Stimulated activated CD4-positive, alpha-beta T cell treated with anti-CD3 and anti-CD28 coated beads, Interleukin-1b, Interleukin-23, amount 100 ng/mL, for 48 hours (primary cell): ENCODE data around the gene TSPAN11.

Experiments
- DNase-seq: peaks from one replicate; pipeline ENCODE4 v3.0.0-alpha.2; 2020

TSPAN11 gene

GRCh38 chr12:30982413-30982812 lies 55.9 kb downstream of the TSPAN11 start:
- DNase-seq, result no peak

- DNase-seq, result peak; percentile 6
These were observed 59.4 kb downstream of the TSPAN11 start for GRCh38 chr12:30985814-30986452.

GRCh38 chr12:30988086-30988485 lies 61.5 kb downstream of the TSPAN11 start:
- DNase-seq, result no peak

GRCh38 chr12:30988646-30989286 lies 62.2 kb downstream of the TSPAN11 start:
- no peak for DNase-seq

GRCh38 chr12:30989754-30990153 lies 63.2 kb downstream of the TSPAN11 start:
- peak; percentile 16 for DNase-seq

- DNase-seq, result no peak
These were observed 63.8 kb downstream of the TSPAN11 start for GRCh38 chr12:30990316-30990715.

- no peak for DNase-seq
These were observed 64.2 kb downstream of the TSPAN11 start for GRCh38 chr12:30990776-30991175.

GRCh38 chr12:30991466-30991865 lies 64.9 kb downstream of the TSPAN11 start:
- no peak for DNase-seq

GRCh38 chr12:30992381-30992780 lies 65.8 kb downstream of the TSPAN11 start:
- no peak for DNase-seq

- DNase-seq, result no peak
These were observed 67.2 kb downstream of the TSPAN11 start for GRCh38 chr12:30993766-30994165.

- no peak for DNase-seq
These were observed 67.7 kb downstream of the TSPAN11 start for GRCh38 chr12:30994274-30994673.

GRCh38 chr12:30996255-30996654 lies 69.7 kb downstream of the TSPAN11 start:
- no peak for DNase-seq

GRCh38 chr12:30996752-30997151 lies 70.2 kb downstream of the TSPAN11 start:
- DNase-seq, result no peak

- DNase-seq, result no peak
These were observed 71.3 kb downstream of the TSPAN11 start for GRCh38 chr12:30997685-30998440.

GRCh38 chr12:30999011-30999410 lies 72.5 kb downstream of the TSPAN11 start:
- no peak for DNase-seq

GRCh38 chr12:30999723-31000122 lies 73.2 kb downstream of the TSPAN11 start:
- no peak for DNase-seq

- no peak for DNase-seq
These were observed 74.2 kb downstream of the TSPAN11 start for GRCh38 chr12:31000751-31001150.

GRCh38 chr12:31001581-31002360 lies 75.2 kb downstream of the TSPAN11 start:
- DNase-seq, result no peak

- no peak for DNase-seq
These were observed 75.8 kb downstream of the TSPAN11 start for GRCh38 chr12:31002361-31002725.

GRCh38 chr12:31002999-31003398 lies 76.5 kb downstream of the TSPAN11 start:
- DNase-seq, result no peak

- DNase-seq, result no peak
These were observed 77.5 kb downstream of the TSPAN11 start for GRCh38 chr12:31003861-31004640.

GRCh38 chr12:31004666-31005065 lies 78.1 kb downstream of the TSPAN11 start:
- no peak for DNase-seq
